Endothelial cell of umbilical vein (primary cell): Measurements from ENCODE around the gene MUC5AC. TPM values are rescaled to one million over a fixed set of nuclear protein-coding genes. Genes with fewer than 3 reads are reported as not detected.

ENCODE experiments used
- BruUV-seq: library from RNA; stranded (reverse); fragments of 400-500 nt; replicated peaks from 2 replicates; lab custom pipeline; 2021; lab: Mats Ljungman, UMichigan
- CTCF ChIA-PET: fragments of 300-600, 350-600 bp; sonication (Branson Sonifier 250); formaldehyde crosslinking; loops from one replicate; lab custom pipeline; 2021; ENCODE audit warnings: antibody characterized with exemption, inconsistent platforms; lab: Charles Lee
- POLR2A ChIA-PET: fragments of 300-600, 350-600 bp; sonication (Branson Sonifier 250); formaldehyde crosslinking; loops from one replicate; lab custom pipeline; 2021; ENCODE audit warnings: antibody characterized with exemption, inconsistent platforms; lab: Charles Lee
- DNase-seq: peaks from one replicate; pipeline ENCODE4 v3.0.0-alpha.2; 2011; ENCODE audit warnings: low read depth, low spot score
- FAIRE-seq: peaks from 2 replicates; lab custom pipeline; 2011; peaks lifted over from hg19 to GRCh38; lab: Jason Lieb, UNC
- H2AFZ ChIP-seq: 2 replicates; pipeline ENCODE4 v1.6.0; 2012; ENCODE audit warnings: low read depth, low read length, control low read depth, inconsistent platforms
- H3K27ac ChIP-seq: 2 replicates; pipeline ENCODE4 v1.5.1; 2011; ENCODE audit warnings: low read depth, mild to moderate bottlenecking, control low read depth, low read length, moderate library complexity; ENCODE audit not compliant: insufficient read depth
- H3K27me3 ChIP-seq, 2 experiments: 2 replicates each; pipeline versions ENCODE4 v1.6.0 to v1.6.1; 2011; ENCODE audit warnings: low read length in 2 of 2, mixed read lengths in 1 of 2; ENCODE audit not compliant: control insufficient read depth in 2 of 2, insufficient read depth in 2 of 2
- H3K36me3 ChIP-seq, 2 experiments: 2 replicates in 1 of 2; 3 replicates in 1 of 2; pipeline ENCODE4 v1.5.1; 2011; ENCODE audit warnings: low read length in 2 of 2, mild to moderate bottlenecking in 1 of 2, moderate library complexity in 1 of 2; ENCODE audit not compliant: control insufficient read depth in 2 of 2, insufficient read depth in 2 of 2; ENCODE audit errors: extremely low read depth in 1 of 2
- H3K4me1 ChIP-seq: 3 replicates; pipeline ENCODE4 v1.5.1; 2011; ENCODE audit warnings: mild to moderate bottlenecking, low read length; ENCODE audit not compliant: control insufficient read depth, insufficient read depth; ENCODE audit errors: extremely low read depth
- H3K4me2 ChIP-seq: 2 replicates; pipeline ENCODE4 v1.6.1; 2011; ENCODE audit warnings: low read length, control low read depth, mixed read lengths; ENCODE audit not compliant: insufficient read depth
- H3K4me3 ChIP-seq, 3 experiments: fragments of 200-600 bp in 1 of 3; sonication (generic), shearing (Covaris generic) in 1 of 3; replicated peaks in 1 of 3; 2 replicates each; pipeline ENCODE4 v1.5.1; 2011 to 2016; ENCODE audit warnings: control low read depth in 3 of 3, low read length in 3 of 3, mild to moderate bottlenecking in 2 of 3, inconsistent platforms in 1 of 3, low read depth in 1 of 3, moderate library complexity in 1 of 3; ENCODE audit not compliant: insufficient read depth in 1 of 3
- H3K79me2 ChIP-seq: 2 replicates; pipeline ENCODE4 v1.6.0; 2012; ENCODE audit warnings: low read length, inconsistent platforms; ENCODE audit not compliant: control insufficient read depth, insufficient read depth
- H3K9ac ChIP-seq: replicated peaks from 2 replicates; pipeline ENCODE3; 2011; ENCODE audit warnings: low read length, control low read depth; ENCODE audit not compliant: insufficient read depth; ENCODE audit errors: extremely low read depth
- H3K9me1 ChIP-seq: replicated peaks from 3 replicates; pipeline ENCODE4 v1.6.0; 2011; ENCODE audit warnings: mild to moderate bottlenecking, low read length; ENCODE audit not compliant: control insufficient read depth, insufficient read depth; ENCODE audit errors: extremely low read depth
- H3K9me3 ChIP-seq: replicated peaks from 2 replicates; pipeline ENCODE4 v1.5.1; 2012; ENCODE audit warnings: low read length, inconsistent platforms; ENCODE audit not compliant: control insufficient read depth, insufficient read depth
- H4K20me1 ChIP-seq: replicated peaks from 2 replicates; pipeline ENCODE3; 2011; ENCODE audit warnings: mild to moderate bottlenecking, low read length; ENCODE audit not compliant: control insufficient read depth, insufficient read depth; ENCODE audit errors: extremely low read depth
- GATA2 ChIP-seq: IDR thresholded peaks from 2 replicates; pipeline ENCODE4 v1.7.0; 2011; ENCODE audit warnings: low read depth, mild to moderate bottlenecking, moderate library complexity, mixed read lengths, low read length; ENCODE audit not compliant: insufficient read length, insufficient read depth
- MAX ChIP-seq: IDR thresholded peaks from 2 replicates; pipeline ENCODE4 v1.6.1; 2011; ENCODE audit not compliant: insufficient read depth, insufficient read length
- MYC ChIP-seq: IDR thresholded peaks from one replicate; pipeline ENCODE4 v1.6.1; 2011; ENCODE audit warnings: mild to moderate bottlenecking, low read depth, low read length
- POLR2A ChIP-seq: IDR thresholded peaks from 2 replicates; pipeline ENCODE4 v1.6.1; 2012; ENCODE audit warnings: low read depth, mild to moderate bottlenecking, control low read depth, low read length
- POLR2AphosphoS5 ChIP-seq: IDR thresholded peaks from 2 replicates; pipeline ENCODE4 v1.6.1; 2012; ENCODE audit warnings: low read depth, mild to moderate bottlenecking, control low read depth, low read length, moderate library complexity; ENCODE audit not compliant: insufficient read depth
- dilution Hi-C: fragments of 300-500 bp; cut with MboI; formaldehyde crosslinking; loops from one replicate; pipeline ENCODE4 v1.15.0; 2019; ENCODE audit warnings: low sequenced_read_pairs; ENCODE audit not compliant: extremely low pct_ligation_motif_present
- intact Hi-C: fragments of 100-400 bp; cut with micrococcal nuclease; formaldehyde crosslinking; loops from one replicate; pipeline ENCODE4 v1.10.0; 2022
- polyA plus RNA-seq, 4 experiments: library from polyadenylated mRNA; depleted of rRNA in 3 of 4; stranded (reverse) in 3 of 4; unstranded in 1 of 4; fragments of >200 nt; gene quantifications; 2 replicates each; pipeline versions ENCODE4 v1.2.1 to v1.2.3, GENCODE V29; 2011 to 2012; ENCODE audit warnings: missing spikeins in 1 of 4
- total RNA-seq: library from RNA; stranded (reverse); gene quantifications from 2 replicates; pipeline ENCODE4 v1.2.3, GENCODE V29; 2021
- TF ChIP-seq, protein P1 (sequence below), 2 donors: IDR thresholded peaks; 1 replicate in 1 of 2; 2 replicates in 1 of 2; pipeline ENCODE4 v1.5.1; 2011; ENCODE audit warnings: low read length in 2 of 2, mild to moderate bottlenecking in 2 of 2, moderate library complexity in 2 of 2, control low read depth in 1 of 2, inconsistent platforms in 1 of 2, low read depth in 1 of 2; ENCODE audit not compliant: insufficient read depth in 1 of 2; ENCODE audit errors: extremely low read depth in 1 of 2

MUC5AC gene
- total and polyA plus RNA-seq, 2 donors (not counting 3 experiments of a cell fraction or from before 2014, with no cell fraction given) = not detected

- Histone ChIP-seq H3K27ac (no peak overlapping the region), H2AFZ (no peak overlapping the region), H3K4me1 (no peaks in the 10 kb centered on the region), H3K9ac (no peak overlapping the region), H3K4me2 (no peak overlapping the region), H3K79me2 (no peaks in the 10 kb centered on the region), H4K20me1 (no peaks in the 10 kb centered on the region), H3K27me3 (no peaks in the 10 kb centered on the region), H3K4me3 (no peak overlapping the region), H3K36me3 (no peaks in the 10 kb centered on the region), H3K9me1 (no peaks in the 10 kb centered on the region), H3K9me3 (no peaks in the 10 kb centered on the region)
- DNase-seq = no peak
- dilution Hi-C loops = no loop called here
- no peak for TF ChIP-seq POLR2A
- TF ChIP-seq, protein P1, sequence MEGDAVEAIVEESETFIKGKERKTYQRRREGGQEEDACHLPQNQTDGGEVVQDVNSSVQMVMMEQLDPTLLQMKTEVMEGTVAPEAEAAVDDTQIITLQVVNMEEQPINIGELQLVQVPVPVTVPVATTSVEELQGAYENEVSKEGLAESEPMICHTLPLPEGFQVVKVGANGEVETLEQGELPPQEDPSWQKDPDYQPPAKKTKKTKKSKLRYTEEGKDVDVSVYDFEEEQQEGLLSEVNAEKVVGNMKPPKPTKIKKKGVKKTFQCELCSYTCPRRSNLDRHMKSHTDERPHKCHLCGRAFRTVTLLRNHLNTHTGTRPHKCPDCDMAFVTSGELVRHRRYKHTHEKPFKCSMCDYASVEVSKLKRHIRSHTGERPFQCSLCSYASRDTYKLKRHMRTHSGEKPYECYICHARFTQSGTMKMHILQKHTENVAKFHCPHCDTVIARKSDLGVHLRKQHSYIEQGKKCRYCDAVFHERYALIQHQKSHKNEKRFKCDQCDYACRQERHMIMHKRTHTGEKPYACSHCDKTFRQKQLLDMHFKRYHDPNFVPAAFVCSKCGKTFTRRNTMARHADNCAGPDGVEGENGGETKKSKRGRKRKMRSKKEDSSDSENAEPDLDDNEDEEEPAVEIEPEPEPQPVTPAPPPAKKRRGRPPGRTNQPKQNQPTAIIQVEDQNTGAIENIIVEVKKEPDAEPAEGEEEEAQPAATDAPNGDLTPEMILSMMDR (IDR thresholded peaks at IDR 0.05; ENCODE audit: extremely low read depth in 1 of 2, insufficient read depth in 1 of 2, low read depth in 1 of 2, low read length in 2 of 2) = no peak
- no peak for TF ChIP-seq MAX
- TF ChIP-seq MYC = no peak
- TF ChIP-seq POLR2AphosphoS5 = no peak
- no peak for TF ChIP-seq GATA2
- no peak for FAIRE-seq
- intact Hi-C loops = loop anchor here (2.0 kb wide), 1 partner anchor 373 kb away; no protein-coding TSS in a partner anchor
- ChIA-PET CTCF (interaction anchor here (1.2 to 3.9 kb wide), 7 partner anchors 8 to 373 kb away, joined by 4 to 36 read pairs (median 7); no protein-coding TSS in a partner anchor), POLR2A (no interaction called here)
- BruUV-seq = no TSS peak
These were observed 43.8 kb downstream of the MUC5AC start for GRCh38 chr11:1201395-1202153.
